Activated gamma-delta T cell treated with Interleukin-2 at 50 U/mL for 16 hours (primary cell): Measurements from ENCODE around the gene LRRC8D.

ENCODE experiments used
- DNase-seq: peaks from one replicate; pipeline ENCODE4 v3.0.0-alpha.2; 2020

The LRRC8D gene

GRCh38 chr1:89943846-89944781 is 123.3 kb downstream of the LRRC8D start:
- DNase-seq = no peak

GRCh38 chr1:89945852-89946476 is 125.1 kb downstream of the LRRC8D start:
- DNase-seq = no peak

GRCh38 chr1:89946532-89946931 is 125.7 kb downstream of the LRRC8D start:
- no peak for DNase-seq

- no peak for DNase-seq
These were observed 128.0 kb downstream of the LRRC8D start for GRCh38 chr1:89948722-89949345.

GRCh38 chr1:89949991-89950624 is 129.3 kb downstream of the LRRC8D start:
- DNase-seq = no peak

- DNase-seq = no peak
These were observed 129.9 kb downstream of the LRRC8D start for GRCh38 chr1:89950703-89951102.

GRCh38 chr1:89951766-89952604 is 131.2 kb downstream of the LRRC8D start:
- no peak for DNase-seq

- no peak for DNase-seq
These were observed 131.8 kb downstream of the LRRC8D start for GRCh38 chr1:89952605-89953130.

- peak; percentile 20 for DNase-seq
These were observed 132.3 kb downstream of the LRRC8D start for GRCh38 chr1:89953131-89953626.

- no peak for DNase-seq
These were observed 133.1 kb downstream of the LRRC8D start for GRCh38 chr1:89953929-89954328.

- no peak for DNase-seq
These were observed 133.6 kb downstream of the LRRC8D start for GRCh38 chr1:89954401-89954800.

GRCh38 chr1:89955311-89956205 is 134.7 kb downstream of the LRRC8D start:
- no peak for DNase-seq

- peak; percentile 22 for DNase-seq
These were observed 136.3 kb downstream of the LRRC8D start for GRCh38 chr1:89957107-89957506.

- DNase-seq = no peak
These were observed 138.2 kb downstream of the LRRC8D start for GRCh38 chr1:89958851-89959654.

GRCh38 chr1:89959719-89960118 is 138.9 kb downstream of the LRRC8D start:
- DNase-seq = no peak

GRCh38 chr1:89962024-89962741 is 141.4 kb downstream of the LRRC8D start:
- DNase-seq = no peak

- no peak for DNase-seq
These were observed 141.9 kb downstream of the LRRC8D start for GRCh38 chr1:89962742-89963075.

- no peak for DNase-seq
These were observed 144.4 kb downstream of the LRRC8D start for GRCh38 chr1:89965193-89965768.

GRCh38 chr1:89966656-89967055 is 145.8 kb downstream of the LRRC8D start:
- no peak for DNase-seq
